T-helper 22 cell (primary cell): ENCODE data around the gene MBD3.
"Not testable (repeated sequence)": the region's sequence is repeated elsewhere in the genome, so short reads cannot be mapped to it uniquely, and the experiment has no call there.

Experiments
- DNase-seq: peaks from one replicate; pipeline ENCODE4 v3.0.0-alpha.2; 2020; ENCODE audit warnings: low read depth

Gene MBD3, protein sequence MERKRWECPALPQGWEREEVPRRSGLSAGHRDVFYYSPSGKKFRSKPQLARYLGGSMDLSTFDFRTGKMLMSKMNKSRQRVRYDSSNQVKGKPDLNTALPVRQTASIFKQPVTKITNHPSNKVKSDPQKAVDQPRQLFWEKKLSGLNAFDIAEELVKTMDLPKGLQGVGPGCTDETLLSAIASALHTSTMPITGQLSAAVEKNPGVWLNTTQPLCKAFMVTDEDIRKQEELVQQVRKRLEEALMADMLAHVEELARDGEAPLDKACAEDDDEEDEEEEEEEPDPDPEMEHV

DNA sequence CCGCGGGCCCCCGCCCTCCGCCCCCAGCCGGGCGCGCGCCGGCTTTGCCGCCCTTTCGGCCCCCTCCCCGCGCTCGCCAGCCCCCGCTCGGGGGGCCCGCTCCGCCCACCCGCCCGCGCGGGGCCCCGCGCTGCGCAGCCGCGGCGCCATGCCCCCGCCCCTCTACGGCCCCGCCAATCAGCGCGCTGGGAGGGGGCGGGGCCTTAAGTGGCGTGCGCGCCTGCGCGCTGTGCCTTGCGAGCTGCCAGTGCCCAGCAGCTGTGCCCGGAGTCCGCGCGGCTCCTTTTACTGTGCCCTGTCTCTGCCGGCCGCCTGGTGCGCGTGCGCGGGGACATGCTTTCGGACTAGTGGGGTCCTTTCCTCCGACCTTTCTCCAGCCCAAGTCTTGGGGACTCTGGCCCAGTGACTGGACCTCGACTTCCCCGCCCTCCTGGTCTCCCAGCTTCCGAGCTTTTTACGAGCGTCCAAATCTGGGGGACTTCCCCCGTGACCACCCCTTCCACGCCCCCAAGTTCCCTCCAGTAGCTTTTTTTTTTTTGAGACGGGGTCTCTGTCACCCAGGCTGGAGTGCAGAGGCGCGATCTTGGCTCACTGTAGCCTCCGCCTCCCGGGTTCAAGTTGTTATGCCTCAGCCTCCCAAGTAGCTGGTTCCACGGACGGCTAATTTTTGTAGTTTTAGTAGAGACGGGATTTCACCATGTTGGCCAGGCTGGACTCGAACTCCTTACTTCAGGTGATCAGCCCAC lies at the start of gene MBD3:
Gene MBD3 (minus strand): TSS at position 111 of the 746 bp plus-strand sequence. CDS start 234 bp downstream, outside the sequence.
- peak; percentile 78 for DNase-seq

DNA sequence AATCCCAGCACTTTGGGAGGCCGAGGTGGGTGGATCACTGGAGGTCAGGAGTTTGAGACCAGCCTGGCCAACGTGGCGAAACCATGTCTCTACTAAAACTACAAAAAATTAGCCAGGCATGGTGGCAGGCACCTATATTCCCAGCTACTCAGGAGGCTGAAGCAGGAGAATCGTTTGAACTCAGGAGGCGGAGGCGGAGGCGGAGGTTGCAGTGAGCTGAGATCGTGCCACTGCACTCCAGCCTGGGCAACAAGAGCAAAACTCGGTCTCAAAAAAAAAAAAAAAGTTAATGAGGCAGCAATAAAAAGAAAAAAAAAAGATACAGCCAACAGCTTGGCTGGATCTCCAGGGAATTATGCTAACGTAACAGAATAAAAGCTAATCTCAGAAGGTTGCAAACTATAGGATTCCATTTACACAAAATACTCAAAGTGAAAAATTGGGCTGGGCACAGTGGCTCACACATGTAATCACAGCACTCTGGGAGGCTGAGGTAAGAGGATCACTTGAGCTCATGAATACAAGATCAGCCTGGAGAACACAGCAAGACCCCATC lies 48.3 kb upstream of the MBD3 start:
- DNase-seq, result not testable (repeated sequence)

DNA sequence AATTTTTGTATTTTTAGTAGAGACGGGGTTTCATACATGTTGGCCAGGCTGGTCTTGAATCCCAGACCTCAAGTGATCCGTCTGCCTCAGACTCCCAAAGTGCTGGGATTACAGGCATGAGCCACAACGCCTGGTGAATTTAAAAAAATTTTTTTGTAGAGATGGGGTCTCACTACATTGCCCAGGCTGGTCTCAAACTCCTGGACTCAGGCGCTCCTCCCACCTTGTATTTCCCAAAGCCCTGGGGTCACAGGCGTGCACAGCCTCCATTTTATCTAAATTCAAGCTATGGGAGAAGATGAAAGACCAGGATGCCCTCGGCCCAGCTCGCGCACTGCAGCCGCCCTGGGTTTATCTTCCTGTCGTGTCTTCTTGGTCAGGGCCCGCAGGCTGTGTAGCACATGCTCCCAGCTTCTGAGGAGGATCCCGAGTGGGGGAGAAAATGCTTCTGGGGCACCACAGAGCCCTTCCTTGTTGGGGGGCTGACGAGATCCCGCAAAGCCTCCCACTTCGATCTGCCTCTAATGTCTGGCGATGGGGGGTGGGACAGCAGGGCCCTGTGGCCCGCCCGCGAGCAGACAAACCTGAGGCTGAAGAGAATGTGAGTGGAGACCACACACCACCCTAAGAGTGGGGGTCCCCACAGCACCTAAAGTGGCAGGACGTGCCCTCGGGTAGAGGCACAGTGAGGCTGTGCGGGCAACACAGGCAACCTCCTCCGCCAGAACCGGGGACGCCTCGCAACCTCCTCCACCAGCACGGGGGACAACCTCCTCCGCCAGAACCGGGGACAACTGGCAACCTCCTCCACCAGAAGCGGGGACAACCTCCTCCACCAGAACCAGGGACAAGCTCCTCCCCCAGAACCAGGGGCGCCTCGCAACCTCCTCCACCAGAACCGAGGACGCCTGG lies 43.9 kb upstream of the MBD3 start:
- no peak for DNase-seq

DNA sequence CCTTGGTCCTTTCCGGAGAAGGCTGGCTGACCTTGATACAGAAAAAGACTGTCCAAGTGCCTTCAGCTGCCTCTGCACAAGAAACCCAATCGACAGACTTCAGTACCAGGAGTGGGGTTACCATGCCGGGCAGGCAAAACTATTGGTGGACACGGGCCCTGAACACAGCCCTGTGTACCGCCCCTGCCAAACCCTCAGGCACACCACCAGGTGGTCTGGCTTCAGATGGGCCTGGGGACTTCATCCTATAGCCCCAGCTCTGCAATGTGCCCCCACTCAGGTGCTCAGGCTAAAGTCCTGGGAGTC lies 42.2 kb upstream of the MBD3 start:
- no peak for DNase-seq

DNA sequence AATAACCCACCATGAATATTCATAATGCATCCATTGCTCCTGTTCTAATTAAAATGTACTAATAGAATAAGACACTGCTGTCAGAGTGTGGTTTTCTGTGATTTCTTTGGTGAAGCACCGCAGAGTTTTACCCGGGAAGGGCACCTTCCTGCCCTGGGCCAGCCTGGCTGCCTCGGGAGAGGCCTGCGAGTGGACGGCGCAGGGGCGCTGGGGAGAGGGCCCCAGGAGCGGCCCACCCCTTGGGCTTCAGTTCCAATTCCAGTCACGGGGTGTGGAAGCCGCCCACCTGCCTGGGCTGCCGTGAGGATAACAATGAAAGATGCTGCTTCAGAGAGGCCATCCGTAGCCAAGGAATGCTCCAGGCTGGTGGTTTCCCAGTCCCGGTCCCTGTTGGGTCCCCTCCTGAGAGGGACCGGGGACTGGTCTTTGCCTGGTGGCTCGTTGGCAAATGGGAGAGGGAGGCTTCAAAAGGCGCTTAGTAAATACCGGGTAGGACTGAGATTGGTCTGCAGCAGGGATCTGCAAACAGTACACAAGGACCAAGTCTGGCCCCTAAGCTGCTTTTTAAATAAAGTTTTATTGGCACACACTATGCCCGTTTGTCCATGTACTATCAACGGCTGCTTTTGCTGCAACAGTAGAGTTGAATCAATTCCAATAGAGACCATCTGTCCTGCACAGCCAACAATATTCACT lies 41.7 kb upstream of the MBD3 start:
- no peak for DNase-seq

DNA sequence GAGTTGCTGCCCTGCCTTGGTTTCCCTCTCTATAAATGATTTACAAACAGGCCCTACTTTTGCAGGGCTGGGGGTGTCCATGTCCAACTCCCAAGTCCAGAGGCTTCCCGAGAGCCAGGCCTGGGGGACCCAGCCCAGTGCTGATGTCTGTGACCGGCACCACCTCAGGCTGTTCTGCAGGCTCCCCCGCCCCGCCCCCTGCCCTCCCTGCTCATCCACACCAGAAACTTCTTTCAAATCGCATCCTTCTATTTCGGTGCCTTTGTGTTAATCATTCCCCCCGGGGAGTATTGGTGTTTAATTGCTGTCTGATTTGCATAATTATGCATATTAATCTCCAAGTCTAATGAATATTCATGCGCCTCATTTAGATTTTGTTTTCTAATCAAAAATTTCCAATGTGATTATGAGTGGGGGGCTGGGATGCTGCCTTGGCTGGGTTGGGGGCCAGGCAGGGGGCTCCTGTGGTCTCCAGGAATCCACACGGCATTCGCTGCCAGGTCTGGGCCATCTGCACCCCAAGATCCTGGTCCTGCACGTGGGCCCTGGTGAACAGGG lies 40.7 kb upstream of the MBD3 start:
- DNase-seq, result no peak

DNA sequence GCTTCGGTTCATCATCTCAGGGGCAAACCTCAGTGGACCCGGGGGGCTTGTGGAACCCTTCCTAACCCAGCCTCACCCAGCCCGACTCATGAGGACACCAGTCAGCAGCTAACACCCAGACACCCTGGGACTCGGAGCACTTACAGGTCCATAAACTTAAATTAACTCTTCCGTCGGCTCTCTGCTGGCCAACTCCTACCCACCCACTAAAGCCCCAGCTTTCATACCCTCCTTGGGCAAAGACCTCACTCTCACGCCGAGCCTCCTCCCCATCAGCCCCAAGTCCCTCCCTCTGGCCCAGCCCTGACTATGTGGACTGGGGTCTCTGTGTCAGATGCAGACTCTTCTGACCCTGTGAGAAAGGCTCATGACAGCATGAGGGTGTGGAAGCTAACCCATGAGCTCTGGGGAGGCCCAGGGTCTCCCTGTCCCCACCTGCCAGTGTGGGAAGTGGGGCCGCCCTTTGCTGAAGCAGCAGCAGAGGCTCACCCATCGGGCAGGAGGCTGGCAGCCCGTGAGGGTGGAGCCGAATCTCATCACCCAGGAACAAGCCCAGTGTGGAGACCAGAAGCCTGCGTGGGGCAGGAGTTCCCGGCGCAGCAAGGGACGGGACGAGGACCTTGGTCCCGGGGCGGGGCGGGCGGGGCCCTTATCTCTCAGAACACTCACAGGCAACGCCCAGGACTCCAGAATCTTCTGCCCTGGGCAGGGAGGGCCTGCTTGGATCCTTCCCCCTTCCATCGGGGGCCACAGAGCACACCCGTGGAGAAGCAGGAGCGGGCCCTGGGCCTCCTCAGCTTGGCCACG lies 40.0 kb upstream of the MBD3 start:
- no peak for DNase-seq

DNA sequence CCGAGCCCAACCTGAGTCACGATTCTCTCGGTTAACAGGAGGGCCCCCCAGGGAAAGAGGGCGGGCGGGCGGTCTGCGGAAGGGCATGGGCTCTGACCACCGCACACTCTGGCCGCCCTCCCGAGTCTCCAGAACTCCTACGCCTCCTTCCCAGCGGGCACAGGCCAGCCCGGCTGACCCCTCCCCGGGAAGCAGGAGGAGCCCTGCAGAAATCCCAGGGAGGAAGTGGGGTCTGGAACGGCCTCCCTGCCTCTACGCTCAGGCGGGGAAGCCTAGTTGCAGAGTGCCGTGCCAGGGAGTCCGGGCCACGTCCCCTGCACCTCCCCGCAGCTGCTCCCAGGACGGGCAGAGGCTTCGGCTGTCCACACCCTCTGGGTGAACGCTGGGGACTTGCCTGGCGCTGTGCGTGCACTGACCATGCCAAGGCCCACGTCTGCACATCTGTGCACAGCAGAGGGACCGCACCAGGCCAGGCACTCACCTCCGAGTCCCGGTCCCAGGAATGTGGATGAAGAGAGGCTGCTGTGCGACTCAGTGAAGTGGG lies 39.0 kb upstream of the MBD3 start:
- no peak for DNase-seq

DNA sequence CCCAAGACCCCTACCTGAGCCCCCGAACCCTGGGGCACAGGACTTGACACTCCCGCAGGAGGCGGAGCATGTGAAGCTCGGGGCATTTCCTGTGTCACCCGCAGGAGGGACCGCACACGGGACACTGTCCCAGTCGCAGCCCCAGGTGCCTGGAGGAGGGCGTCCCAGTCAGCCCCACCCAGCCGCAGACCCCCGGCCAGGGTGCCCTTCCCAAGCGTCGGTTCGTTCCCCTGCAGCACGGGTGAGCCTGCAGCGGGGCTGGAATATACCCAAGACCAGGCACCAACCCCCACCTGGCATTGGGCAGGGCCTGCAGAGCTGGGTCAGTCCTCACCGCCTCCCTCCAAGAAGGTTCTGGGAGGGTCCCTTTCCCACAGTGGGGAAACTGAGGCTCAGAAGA lies 38.1 kb upstream of the MBD3 start:
- DNase-seq, result no peak

DNA sequence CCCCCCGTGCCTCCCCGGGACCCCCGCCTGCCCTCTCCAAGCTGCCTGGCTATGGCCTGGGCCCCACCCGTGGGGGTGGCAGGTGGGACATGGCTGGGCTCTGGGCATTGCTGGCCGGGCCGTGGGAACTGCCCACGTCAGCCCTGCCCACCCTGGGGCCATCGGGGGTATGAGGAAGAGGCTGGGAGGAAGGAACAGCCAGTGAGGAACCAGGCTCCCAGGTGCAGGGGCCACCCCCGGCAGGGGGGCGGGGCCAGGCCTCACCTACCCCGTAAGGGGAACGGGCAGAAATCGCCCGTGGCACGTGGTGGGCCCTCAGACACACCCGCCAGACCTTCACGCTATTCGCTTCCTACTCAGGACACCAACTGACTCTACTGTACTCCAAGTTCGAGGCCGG lies 37.3 kb upstream of the MBD3 start:
- no peak for DNase-seq

DNA sequence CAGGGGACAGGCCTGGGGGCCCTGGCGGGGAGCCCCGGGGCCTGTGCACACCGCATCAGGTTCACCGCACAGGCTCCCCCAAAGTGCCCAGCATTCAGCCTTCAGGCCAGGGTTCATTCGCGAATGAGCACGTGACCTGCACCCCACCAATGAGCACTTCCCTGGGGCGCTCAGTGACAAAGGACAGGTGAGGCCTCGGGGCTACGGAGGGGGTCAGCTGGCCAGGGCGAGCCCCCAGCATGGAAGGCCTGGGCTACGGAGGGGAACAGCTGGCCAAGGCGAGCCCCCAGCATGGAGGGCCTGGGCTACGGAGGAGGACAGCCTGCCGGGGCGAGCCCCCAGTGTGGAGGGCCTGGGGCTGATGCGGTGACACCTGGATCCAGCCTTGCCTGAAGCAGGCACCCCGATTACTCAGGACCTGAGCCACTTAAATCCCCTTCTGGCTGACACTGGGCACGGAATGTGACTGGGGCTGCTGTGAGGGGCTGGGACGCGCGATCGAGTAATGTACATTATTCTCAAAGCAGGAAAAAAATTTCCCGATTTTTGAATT lies 36.7 kb upstream of the MBD3 start:
- DNase-seq, result no peak

DNA sequence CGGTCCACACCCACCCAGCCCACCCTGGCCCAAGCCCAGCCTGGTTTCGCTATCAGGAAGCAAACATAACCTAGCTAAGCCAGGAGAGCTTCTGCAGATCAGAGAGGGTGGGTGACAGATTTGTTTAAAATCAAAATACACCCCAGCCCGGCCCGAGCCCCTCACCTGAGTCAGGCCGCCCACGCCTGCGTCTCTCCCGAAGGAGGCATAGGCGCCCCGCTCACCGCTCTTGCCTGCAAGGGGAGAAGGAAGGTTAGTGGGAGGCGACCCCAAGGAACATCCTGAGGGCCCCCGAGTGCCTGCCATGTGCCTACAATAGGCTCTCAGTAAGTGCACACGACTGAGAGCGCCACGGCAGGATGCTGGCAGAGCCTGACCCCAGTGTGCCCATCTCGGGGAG lies 34.5 kb upstream of the MBD3 start:
- DNase-seq, result no peak

DNA sequence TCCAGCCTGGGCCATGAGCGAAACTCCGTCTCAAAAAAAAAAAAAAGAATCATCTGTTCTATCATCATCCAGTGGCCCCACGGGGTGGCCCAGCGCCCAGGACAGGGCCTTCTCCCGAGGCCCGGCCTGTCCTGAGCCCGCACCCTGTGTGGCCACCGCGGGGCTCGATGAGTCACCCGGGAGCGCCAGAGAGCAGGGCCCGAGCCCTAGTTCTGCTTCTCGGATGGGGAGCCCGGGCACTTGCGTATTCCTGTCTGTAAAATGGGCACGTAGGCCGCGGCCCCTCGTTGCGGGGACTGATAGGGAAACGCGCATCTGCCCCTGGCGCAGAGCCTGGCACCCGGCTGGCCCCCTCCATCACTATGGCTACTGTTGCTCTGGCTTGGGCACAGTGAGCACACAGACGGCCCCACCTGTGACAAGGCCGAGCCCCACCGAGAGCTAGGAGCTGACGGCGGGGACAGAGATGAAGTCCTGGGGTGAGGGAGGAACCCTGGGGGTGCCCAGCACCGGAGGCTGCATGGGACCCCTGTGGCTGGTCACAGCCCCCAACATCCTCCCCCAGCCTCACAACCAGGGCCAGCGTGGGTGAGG lies 33.8 kb upstream of the MBD3 start:
- no peak for DNase-seq

DNA sequence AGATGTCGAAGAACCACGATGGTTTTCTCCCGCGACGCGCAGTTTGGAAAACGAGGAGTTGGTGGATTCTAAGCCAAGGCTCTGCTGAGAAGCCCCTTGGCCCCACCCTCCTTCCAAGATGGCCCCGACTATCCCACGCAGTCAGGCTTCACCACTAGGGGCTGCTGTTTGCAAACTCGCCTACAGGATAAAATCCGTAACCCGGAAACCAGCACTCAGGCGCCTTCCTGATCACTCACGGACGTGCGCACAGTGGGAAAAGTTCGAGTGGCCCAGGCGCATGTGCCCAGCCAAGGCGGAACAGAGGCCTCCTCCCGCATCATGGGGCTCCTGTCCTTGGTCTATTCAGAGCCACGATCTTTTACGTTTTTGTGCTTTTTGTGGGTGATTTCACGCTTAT lies 31.8 kb upstream of the MBD3 start:
- DNase-seq, result no peak

DNA sequence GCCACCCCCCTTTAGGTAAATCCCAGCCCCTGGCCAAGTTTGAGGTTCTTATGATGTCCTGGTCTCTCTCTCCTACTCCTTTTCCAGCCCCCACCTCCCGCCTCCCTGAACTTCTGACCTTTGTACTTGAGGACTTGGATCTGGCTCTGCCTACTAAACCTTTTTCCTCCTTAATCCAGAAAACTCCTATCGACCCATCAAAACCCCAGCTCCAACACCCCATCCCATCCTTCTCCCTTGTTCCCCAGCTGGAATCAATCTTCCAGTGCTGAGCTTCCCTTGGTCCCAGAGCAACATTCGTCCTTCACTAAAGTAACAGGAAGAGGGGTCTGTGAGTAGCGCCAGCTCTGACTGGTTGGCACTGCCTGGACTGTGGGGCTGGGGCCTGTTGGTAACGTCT lies 29.9 kb upstream of the MBD3 start:
- DNase-seq, result no peak

DNA sequence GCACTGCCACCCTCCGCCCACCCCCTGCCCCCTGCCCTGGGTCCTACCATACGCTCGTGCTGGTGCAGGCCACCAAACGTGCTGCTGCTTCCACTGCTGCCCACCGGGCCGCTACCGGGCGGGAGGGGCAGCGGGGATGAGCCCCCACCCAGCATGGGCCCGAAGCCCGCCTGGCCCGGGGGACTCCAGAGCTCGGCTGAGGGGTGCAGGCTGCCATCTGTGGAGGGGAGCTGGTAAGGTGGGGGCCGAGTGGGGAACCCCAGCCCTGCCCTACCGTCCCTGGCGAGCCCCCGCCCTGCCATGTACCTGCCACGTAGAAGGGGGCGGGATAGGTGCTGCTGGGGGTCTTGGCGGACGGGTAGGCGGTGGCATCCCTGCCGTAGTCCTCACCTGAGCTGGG lies 29.3 kb upstream of the MBD3 start:
- DNase-seq, result no peak

DNA sequence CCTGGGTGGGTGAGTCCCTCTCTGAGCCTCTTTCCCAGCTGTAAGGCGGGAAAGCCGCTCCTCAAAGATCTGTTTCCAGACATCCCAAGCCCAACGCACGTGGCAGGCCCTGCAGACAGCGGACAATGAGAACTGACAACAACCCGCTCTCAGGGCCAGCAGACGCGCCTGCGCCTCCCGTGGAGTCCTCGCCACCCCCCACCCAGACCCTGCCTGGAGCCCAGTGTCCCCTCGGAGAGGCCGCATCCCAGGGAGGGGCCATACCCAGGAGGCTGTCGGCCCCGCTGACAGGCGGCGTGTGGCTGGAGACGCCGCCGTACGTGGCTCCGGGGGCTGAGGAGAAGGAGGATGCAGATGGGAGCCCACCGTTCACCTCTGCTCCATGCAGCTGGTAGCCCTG lies 28.9 kb upstream of the MBD3 start:
- no peak for DNase-seq

DNA sequence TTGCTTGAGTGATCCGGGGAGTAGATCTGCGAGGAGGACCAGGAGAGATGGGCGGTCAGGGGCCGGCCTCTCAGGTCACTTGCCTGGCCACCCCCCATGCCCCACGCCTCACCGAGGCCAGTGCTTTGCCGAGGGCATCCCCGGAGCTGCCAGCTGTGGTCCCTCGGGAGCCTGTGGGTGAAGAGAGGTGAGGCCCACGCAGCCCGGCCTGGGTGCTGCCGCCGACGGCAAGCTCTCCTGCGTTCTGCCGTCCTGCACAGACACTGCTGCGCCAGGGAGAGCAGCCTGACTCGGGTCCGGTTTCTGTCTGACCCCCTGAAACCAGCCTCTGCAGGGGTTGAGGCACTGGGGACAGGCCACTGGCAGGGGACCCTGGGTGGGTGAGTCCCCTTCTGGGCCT lies 28.4 kb upstream of the MBD3 start:
- no peak for DNase-seq

DNA sequence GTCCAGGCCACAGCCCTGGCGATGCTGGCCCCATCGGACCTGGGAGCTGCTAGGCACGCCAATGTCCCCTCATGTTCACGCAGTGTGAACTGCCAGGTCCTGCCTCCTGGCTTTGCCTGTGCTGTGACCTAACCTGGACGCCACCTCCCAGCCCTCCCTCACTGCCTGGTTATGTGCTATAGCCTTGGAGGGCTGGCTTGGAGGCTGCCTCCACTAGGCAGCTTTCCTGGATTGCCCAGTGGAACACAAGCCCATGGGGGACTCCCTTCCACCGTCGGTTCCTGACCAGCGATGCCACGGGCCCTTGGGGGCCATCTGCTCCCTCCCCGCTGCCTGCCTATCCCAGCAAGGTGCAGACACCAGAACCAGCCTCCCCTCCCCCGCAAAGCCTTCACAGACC lies 27.8 kb upstream of the MBD3 start:
- DNase-seq, result no peak

DNA sequence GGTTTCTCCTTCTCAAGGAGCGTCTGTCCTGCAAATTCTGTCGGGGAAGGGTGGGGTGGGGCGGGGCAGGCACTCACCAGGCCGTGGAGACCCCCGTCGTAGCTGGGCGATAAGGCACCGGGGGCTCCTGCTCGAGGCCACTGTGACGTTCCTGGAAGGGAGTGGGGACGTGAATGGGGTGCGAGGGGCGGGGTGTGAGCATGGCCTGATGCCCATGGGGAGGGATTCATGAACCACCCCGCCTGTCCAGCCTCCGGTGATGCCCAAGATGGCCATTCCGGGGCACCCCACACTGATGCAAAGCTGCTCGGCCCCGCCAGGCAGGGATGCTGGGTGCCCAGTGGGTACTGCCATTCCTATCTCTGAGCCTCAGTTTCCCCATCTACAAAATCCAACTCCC lies 27.0 kb upstream of the MBD3 start:
- no peak for DNase-seq
